Measurements from ENCODE around the gene SLC27A1.
A peak's percentile ranks its signal among the peaks of the same experiment; 100 is the strongest.
"Not testable (repeated sequence)": the region's sequence is repeated elsewhere in the genome, so short reads cannot be mapped to it uniquely, and the experiment has no call there.

SLC27A1 gene

DNA sequence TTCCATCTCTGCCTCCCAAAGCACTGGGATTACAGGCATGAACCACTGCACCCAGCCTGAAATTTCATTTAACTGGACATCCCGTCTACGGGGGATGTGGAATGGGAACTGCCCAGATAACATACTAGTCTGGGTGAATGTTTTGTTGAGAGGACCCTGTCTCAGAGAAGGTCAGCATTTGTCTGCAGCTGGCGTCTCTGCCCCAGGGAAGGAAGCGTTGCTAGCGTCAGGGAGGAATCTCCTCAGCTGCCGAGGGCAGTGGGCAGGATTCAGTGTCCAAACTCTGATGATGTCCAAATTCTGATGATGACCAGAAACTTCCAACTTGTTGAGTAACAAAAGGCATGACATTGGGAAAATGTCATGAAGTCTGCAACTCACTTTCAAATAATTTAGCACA, 12.7 kb upstream of the SLC27A1 start:
- DNase-seq, result no peak

DNA sequence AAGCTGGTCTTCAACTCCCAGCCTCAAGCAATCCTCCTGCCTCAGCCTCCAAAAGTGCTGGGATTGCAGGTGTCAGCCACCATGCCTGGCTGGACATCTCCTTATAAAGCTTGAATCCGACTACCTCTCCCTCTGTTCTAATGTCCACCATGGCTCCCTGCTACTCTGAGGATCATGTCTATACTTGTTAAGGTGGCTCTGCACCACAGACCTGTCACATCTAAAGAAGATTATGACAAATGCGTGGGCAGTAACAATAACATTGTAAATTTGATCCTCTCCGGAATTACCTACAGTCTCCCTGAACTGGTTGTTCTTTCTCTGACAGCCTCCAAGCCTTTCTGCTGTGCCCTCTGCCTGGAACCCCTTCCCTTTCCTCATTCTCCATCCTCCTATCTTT, 11.4 kb upstream of the SLC27A1 start:
- no peak for DNase-seq

DNA sequence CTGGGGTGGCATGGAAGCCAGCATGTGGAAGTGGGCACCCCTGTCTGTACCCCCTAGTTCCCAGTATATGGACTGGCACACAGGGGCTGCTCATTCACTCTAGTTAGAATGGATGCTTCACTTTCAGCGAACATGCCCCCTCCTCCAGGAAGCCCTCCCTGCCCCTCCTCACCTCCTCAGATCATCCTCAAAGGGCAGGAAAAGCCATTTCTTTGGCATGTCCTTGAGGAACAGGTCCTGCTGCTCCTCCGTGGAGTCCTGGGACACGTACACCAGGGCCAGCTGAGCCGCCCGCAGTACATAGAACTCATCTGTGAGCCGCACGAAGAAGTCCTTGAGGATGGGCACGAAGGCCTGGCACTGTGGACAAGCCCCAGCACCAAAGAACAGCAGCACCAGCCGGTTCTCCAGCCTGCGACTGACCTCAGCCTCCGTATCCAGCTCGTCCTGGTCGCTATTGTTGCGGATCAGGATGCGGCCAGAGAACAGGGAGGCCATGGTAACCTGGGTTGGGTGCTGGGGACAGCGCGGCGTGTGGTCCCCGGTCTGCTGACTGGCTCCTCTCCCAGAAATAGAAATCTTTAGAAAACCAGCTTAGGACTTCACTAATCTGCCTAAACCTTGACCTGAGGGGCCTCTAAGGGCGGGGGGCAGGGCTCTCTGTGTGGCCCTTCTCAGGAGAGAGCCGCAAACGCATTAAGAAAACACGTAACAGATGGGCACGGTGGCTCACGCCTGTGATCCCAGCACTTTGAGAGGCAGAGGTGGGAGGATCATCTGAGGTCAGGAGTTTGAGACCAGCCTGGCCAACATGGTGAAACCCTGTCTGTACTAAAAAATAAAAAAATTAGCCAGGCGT, 9.7 kb upstream of the SLC27A1 start, which contains the start of gene NXNL1:
Gene NXNL1 (minus strand): TSS at position 555 of the 859 bp plus-strand sequence. CDS start 57 bp downstream, at position 498.
- DNase-seq, result no peak

DNA sequence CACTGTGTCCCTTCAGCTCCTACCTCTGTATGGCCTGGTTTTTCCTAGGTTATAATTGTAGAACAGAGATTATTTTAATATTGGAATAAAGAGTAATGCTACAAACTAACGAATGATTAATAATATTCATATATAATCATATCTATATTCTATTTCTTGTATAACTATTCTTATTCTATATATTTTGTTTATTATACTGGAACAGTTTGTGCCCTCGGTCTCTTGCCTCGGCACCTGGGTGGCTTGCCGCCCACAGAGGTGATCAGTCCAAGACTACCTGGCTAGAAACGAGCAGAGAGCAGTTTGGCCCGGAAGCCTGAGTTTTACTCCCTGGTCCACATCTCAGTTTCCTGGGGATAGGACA, 3.9 kb upstream of the SLC27A1 start:
- DNase-seq, result no peak

DNA sequence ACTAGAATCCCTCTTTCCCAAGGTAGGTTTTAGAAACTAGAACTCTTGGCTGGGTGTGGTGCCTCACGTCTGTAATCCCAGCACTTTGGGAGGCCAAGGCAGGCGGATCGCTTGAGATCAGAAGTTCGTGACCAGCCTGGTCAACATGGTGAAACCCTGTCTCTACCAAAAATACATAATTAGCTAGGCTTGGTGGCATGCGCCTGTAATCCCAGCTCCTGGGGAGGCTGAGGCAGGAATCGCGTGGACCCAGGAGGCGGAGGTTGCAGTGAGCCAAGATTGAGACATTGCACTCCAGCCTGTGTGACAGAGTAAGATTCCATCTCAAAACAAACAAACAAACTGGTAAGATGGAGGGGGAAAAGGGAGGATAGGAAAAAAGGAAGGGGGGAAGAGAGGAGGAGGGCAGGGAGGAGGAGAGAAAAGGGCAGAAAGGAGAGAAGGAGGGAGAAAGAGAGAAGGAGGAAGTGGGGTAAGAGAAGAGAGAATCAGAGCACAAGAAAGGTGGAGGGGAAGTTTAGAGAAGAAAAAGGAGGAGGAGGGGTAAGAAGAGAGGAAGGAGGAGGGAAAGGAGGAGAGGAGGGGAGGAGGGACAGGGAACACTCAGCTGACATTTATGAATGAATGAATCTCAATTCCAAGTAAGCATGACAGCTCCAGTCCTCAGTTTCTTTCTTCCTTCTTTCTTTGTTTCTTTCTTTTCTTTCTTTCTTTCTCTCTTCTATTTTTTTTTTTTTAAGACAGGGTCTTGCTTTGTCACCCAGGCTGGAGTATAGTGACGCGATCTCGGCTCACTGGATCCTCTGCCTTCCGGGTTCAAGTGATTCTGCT, 2.6 kb upstream of the SLC27A1 start:
- DNase-seq, result no peak

DNA sequence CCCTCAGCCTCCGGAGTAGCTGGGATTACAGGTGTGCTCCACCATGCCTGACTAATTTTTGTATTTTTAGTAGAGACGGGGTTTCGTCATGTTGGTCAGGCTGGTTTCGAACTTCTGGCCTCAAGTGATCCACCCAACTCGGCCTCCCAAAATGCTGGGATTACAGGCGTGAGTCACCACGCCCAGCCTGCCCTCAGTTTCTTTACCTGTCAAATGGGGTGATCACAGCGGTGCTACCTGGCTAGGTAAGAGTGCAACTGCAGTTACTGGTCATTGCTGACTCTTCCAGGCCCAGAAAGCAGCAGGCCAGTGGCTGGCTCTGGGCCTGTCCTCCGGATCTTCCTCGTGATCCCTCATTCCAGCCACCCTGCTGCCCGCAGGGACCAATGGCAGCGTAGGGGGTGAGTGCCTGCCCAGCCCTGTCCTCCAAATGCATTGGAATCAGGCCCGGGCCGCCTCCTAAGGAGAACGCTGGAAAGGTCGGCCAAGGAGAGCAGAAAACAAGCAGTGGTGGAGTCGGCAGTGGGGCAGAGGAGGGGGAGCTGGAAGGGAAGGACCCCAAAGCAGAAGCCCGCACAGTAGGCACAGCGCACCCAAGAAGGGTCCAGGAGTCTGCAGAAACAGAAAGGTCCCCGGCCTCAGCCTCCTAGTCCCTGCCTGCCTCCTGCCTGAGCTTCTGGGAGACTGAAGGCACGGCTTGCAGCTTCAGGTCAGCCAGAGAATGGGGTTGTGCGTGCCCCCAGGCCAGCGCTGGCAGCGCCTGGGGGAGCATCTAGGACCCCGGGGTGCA, 1.8 kb upstream of the SLC27A1 start:
- no peak for DNase-seq

DNA sequence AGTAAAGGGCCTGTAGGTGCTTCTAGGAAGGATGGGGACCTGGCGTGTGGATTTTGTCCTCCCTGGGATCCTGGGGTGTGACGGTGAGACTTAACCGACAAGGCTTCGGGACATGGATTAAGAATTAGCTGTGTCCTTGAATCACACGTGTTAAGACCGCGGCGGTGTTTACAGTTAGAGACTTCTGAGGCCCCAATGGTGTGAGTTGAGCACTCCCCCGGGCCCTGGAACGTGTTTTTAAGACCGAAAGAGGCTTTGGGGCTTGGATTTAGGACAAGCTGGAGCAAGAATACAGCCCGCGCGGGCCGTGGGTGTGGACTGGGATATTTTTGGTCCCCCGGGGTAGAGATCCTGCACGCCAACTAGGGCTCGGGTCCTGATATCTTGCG, 1.2 kb upstream of the SLC27A1 start:
- no peak for DNase-seq

DNA sequence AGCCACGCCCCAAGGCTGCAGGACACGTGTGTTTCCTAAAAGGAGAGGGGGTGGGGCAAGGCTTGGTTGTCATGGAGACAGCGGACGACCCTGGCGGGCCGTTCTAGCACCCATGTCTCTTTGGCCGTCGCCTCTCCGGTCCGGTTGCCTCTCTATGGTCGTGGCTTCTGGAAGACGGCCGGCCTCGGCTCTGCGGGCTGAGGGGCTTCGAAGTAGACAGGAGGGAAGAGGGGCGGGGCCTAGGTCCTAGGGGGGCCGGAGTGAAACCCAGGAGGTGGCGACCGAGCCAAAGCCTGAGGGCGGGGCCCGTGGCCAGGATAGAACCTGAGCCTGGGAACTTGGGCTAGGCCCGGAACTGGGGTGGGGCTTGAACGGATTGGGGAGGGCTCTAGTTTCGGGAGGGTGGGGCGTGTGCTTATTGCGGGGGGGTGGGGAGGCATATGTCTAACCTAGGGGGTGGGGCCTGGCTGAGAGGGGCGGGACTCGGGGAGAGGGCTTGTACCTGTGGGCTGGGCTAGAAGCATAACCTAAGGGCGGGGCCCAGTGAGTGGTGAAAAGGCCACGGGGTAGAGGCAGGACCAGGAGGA, 750 bp upstream of the SLC27A1 start:
- peak; percentile 87 for DNase-seq

DNA sequence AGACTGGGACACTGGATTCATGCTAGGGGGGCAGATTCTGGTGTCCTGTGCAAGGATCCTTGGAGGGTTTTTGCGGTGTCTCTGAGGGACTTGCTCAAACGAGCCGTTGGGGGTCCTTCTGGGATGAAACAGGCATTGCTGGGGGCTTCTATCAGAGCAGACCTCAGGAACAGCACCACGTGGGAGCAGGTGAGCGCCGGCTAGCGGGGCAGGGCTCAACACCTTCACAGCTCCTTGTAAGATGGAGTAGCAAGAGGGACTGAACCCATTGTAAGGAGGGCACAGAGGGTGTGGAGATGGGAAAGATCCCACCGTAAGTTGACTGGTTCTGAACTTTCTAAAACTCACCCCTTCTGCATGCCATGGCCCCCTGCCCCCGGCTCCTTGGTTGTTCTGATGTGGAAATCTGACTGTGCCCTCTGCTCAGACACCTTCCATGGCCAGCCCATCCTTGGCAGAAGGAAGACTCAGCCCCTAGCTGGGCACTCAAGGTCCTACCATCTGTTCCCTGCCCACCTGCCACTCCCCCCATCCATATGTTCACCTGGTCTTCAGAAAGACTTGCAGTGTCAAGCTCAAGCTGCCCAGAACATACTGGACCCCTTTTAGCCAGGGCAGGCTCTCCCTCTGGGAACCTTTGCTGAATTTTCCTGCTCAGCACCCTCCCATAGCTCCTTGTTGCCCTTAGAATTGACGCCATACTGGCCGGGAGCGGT, 1.2 kb downstream of the SLC27A1 start:
- DNase-seq, result no peak

DNA sequence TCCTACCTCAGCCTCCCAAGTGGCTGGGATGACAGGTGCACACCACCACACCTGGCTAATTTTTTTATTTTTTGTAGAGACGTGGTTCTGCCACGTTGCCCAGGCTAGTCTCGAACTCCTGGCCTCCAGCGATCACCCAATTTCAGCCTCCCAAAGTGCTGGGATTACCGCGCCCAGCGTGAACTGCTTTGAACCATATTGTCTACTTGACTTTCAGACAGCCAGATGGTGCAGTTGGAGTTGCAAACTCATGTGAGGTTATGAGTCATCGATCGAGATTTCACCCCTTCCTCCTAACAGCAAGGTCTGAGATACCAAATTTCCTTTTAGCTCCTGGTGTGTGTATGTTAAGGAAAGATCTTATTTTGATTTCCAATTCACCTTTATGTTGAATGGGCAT, 2.7 kb downstream of the SLC27A1 start:
- DNase-seq, result peak; percentile 87

DNA sequence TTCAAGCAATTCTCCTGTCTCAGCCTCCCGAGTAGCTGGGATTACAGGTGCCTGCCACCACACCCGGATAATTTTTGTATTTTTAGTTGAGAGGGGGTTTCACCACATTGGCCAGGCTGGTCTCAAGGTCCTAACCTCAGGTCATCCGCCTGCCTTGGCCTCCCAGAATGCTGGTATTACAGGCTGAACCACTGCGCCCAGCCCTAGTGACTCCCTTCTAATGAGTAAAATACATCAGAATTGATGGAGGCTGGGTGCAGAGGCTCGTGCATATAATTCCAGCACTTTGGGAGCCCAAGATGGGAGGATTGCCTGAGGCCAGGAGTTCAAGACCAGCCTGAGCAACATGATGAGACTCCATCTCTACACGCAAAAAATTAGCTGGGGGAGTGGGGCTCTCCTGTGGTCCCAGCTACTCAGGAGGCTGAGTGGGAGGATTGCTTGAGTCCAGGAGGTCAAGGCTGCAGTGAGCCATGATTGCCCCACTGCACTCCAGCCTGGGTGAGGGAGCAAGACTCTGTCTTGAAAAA, 4.8 kb downstream of the SLC27A1 start:
- not testable (repeated sequence) for DNase-seq

DNA sequence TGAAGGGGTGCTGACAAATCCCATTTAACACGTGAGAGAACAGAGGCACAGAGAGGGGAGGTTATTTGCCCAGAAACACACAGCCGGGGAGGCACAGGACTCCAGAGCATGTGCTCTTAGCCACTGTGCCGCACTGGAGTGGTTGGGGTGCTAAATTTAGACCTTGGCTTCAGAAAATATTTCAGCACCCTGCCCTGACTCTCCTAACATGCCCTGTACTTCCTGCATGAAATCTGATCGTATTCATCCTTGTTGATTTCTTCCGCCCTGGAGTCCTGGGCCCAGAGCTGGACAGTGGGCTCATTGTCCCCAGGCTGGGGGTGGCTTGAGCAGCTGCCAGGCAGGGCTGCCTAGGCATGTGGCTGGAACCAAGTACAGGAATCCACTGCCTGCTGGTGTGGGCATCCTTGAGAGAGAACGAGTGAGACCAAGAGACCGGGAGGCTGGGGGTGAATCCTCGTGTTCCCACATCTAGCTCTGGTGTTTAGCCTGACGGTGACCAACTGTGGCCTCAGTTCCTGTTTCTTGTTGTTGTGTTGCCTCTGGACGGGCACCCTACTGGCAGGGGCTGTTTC, 5.3 kb downstream of the SLC27A1 start:
- peak; percentile 71 for DNase-seq

DNA sequence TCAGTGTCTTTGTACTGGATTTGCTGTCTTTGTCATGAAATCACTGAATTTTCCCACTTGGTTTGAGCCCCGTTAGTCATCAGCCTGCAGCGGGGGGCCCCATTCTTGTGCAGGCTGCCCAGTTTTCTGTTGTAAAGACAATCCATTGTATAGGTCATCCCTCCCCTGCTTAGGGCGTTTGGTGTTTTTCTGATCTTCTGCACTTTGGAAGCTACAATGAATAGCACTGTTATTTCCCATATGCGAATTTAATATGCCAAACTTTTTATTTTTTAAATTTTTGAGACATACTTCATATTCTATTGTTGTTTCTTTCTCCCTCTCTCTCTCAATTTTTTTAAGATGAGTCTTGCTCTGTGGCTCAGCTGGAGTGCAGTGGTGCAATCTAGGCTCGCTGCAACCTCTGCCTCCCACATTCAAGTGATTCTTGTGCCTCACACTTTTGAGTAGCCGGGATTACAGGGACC, 9.0 kb downstream of the SLC27A1 start:
- peak; percentile 44 for DNase-seq

DNA sequence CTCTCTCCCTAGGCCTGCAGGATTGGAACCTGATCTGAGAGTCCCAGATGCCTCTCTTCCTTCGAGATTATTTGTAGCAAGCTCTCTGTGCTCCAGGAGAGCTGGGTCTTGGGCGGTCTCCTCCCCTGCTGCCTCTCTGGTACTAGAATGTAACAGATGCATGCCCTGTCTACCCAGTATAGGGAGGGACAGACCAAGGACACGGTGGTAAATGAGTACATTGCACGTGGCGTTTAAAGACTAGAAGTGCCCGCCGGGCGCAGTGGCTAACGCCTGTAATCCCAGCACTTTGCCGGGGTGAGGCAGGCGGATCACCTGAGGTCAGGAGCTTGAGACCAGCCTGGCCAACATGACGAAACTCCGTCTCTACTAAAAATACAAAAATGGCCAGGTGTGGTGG, 11.7 kb downstream of the SLC27A1 start:
- no peak for DNase-seq

DNA sequence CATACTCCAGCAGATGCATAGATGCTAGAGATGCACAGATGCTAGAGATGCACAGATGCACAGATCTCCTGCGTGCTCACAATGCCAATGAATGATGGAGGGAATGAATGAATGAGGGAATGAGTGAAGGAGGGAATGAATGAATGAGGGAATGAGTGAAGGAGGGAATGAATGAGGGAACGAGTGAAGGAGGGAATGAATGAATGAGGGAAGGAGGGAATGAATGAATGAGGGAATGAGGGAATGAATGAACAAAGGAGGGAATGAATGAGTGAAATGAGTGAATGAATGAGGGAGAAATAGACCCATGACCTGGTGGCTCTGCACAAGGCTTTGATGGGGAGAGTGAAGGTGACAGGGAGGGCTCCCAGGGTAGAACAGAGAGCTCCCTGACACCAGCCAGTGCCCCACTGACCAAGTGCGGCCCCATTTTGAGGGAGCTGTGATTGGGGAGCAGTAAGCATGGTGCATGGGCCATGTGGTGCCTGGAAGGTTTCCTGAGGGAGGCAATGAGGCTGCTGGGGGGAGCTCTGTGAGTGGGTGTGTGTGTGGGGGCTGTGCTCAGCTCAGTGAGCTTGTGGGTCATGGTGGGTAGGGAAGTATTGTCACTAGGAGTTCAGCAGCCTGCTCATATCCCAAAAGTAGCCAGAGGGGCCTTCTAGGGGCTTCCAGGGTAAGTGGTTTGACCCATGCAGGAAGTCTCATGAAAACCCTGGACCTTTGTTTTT, 12.7 kb downstream of the SLC27A1 start:
- DNase-seq, result no peak

DNA sequence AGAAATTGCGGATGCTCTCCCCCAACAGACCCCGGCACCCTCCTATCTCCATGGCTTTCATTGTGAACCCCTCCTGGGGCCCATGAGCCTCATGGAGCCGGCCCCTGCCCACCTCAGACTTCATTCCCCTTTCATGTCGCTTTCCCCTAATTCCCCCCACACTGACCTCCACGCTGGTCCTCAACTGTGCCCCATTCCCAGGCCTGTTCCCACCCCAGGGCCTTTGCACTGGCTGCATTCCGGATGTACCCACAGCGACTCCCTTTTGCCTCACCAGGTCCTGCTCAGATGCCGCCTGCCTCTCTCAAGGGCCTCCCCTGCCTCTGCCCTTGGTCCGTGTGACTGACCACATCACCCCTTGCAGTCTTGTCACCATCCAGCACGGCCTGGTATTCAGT, 13.3 kb downstream of the SLC27A1 start:
- DNase-seq, result no peak

DNA sequence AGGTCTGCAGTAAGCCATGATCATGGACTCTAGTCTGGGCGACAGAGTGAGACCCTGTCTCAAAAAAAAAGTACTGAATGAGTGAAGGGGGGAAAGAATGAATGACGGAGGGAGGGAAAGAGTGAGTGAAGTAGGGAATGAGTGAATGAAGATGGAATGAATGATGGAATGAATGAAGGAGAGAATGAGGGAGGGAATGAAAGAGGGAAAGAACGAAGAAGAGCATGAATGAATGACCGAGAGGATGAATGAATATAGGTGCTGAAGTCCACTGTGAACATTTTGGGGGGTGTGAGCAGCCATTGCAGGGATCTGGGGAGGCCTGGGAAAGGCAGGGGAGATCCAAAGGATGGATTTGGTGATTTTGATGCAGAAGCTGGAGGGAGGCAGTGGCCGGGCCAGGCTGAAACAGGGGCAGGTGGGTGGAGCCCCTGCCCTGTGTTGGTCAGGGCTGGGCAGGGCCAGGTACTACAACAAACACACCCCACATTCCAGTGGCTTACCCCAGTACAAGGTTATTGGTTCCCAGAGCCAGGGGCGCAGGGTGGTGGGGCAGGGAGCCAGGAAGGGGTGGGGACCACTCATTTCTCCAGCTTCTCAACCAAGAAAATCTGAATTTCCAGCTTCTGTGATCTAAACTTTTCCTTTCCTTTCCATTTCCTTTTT, 14.3 kb downstream of the SLC27A1 start:
- no peak for DNase-seq

DNA sequence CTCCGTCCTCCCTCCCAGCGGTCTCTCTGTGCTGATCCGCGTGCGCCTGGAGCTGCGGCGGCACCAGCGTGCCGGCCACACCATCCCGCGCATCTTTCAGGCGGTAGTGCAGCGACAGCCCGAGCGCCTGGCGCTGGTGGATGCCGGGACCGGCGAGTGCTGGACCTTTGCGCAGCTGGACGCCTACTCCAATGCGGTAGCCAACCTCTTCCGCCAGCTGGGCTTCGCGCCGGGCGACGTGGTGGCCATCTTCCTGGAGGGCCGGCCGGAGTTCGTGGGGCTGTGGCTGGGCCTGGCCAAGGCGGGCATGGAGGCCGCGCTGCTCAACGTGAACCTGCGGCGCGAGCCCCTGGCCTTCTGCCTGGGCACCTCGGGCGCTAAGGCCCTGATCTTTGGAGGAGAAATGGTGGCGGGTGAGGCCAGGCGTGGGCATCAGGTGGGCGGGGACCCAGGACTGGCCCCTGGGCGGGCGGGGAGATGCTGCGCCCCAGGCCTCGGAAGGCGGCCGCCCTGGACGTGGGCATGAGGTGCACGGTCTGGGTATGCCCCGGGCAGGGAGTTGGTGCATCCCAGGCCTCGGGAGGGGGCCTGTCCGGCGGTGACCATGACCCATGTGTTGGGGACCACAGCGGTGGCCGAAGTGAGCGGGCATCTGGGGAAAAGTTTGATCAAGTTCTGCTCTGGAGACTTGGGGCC, 16.4 kb downstream of the SLC27A1 start:
- no peak for DNase-seq
